ENCODE data around the gene SCRN1. TPM values are rescaled to one million over a fixed set of nuclear protein-coding genes. Genes with fewer than 3 reads are reported as not detected.

The SCRN1 gene
- total RNA-seq, 5 donors from 2014 or later (not counting 1 experiment from before 2014, with no cell fraction given), result 3.4 to 12.5 (median 5.7) TPM

DNA sequence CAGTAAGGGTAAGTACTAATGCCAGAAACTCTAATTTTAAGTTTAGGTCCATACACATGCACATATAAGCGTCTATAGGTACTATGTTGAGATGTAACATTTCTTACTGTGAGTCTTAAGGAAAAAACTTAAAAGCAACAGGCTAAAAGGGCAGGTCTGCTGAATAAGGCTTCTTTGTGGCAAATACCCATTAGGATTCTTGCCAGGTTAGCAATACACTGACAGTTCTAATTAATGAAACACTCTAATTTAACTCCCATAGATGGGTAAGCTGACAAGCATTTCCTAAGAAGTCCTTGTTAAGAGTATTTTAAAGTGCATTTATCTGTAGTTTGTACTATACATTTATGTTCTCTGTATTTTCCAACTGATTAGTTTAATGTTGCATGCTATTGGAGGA is 14.0 kb downstream of the SCRN1 start:
- Mint-ChIP-seq H3K27me3 (peaks cover under 1 to 19% of the 10 kb centered on the region in 2 donors), H3K36me3 (no peaks in the 10 kb centered on the region), H3K9me3 (no peaks in the 10 kb centered on the region), H3K4me3 (no peak overlapping the region), H3K27ac (no peak overlapping the region), H3K4me1 (peaks cover 0 to 2% (median 2%) of the 10 kb centered on the region in 3 donors)
- no peak for ATAC-seq (replicated peaks in 1 of 4)
- Histone ChIP-seq H3K4me3 (ENCODE audit: control insufficient read depth in 1 of 2, extremely low read depth in 1 of 2, low read length in 1 of 2) (no peak overlapping the region), H3K27ac (ENCODE audit: low read length) (no peak overlapping the region), H3K27me3 (replicated peaks in 1 of 2; ENCODE audit: control insufficient read depth in 2 of 2, extremely low read depth in 1 of 2, insufficient read depth in 2 of 2, low read length in 1 of 2) (peaks cover 0 to 4% of the 10 kb centered on the region in 2 experiments), H3K9me3 (no peaks in the 10 kb centered on the region), H3K4me1 (ENCODE audit: control insufficient read depth in 1 of 2, extremely low read depth in 1 of 2, insufficient read depth in 2 of 2, low read length in 2 of 2) (peaks cover 0 to 16% of the 10 kb centered on the region in 2 experiments), H3K36me3 (ENCODE audit: control insufficient read depth in 2 of 2, extremely low read depth in 1 of 2, insufficient read depth in 1 of 2, low read length in 1 of 2) (no peaks in the 10 kb centered on the region)
- POLR2A ChIA-PET, result no interaction called here
- no CpG with 5 or more reads among the region's 1 CpG for WGBS (ENCODE audit: insufficient coverage)
- CTCF ChIA-PET, result interaction anchor here in 1 of 2 donors (1.0 kb wide), 1 partner anchor 86 kb away, joined by 4 read pairs; no protein-coding TSS in a partner anchor
- DNase-seq, result no peak

DNA sequence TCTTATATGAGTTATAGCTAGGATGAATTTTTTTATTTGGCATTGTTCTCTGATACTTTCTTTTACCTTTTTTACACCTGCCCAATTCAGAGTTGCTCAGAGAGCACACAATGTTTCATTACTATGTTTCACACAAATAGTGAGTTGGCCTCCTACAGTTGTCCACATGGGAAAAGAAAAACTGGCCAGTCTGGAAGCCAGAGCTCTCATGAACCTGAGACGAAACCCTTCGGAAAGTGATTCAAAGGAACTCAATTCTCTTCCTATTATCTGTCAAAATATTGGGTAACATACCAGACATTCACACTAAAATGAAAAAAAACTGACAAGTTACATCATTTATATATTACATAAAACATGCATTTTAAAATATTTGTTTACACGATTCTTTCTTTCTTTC is 15.3 kb downstream of the SCRN1 start:
- Histone ChIP-seq H3K4me1 (ENCODE audit: control insufficient read depth in 1 of 2, extremely low read depth in 1 of 2, insufficient read depth in 2 of 2, low read length in 2 of 2) (peaks cover 2 to 19% of the 10 kb centered on the region in 2 experiments), H3K9me3 (no peaks in the 10 kb centered on the region), H3K27ac (ENCODE audit: low read length) (no peak overlapping the region), H3K36me3 (ENCODE audit: control insufficient read depth in 2 of 2, extremely low read depth in 1 of 2, insufficient read depth in 1 of 2, low read length in 1 of 2) (no peaks in the 10 kb centered on the region), H3K4me3 (ENCODE audit: control insufficient read depth in 1 of 2, extremely low read depth in 1 of 2, low read length in 1 of 2) (no peak overlapping the region), H3K27me3 (replicated peaks in 1 of 2; ENCODE audit: control insufficient read depth in 2 of 2, extremely low read depth in 1 of 2, insufficient read depth in 2 of 2, low read length in 1 of 2) (peaks cover 0 to 14% of the 10 kb centered on the region in 2 experiments)
- no CpG with 5 or more reads among the region's 3 CpGs for WGBS (ENCODE audit: insufficient coverage)
- no peak overlapping the region for H3K27ac Mint-ChIP-seq
- POLR2A ChIA-PET, result interaction anchor here in 1 of 2 donors (0.7 kb wide), 1 partner anchor 14 kb away, joined by 10 read pairs; no protein-coding TSS in a partner anchor
- CTCF ChIA-PET, result interaction anchor here in 1 of 2 donors (0.7 kb wide), 1 partner anchor 500 kb away, joined by 4 read pairs; no protein-coding TSS in a partner anchor
- H3K4me1 Mint-ChIP-seq, result peaks cover 8 to 15% (median 11%) of the 10 kb centered on the region in 3 donors
- DNase-seq, result no peak
- no peaks in the 10 kb centered on the region for H3K36me3 Mint-ChIP-seq
- H3K4me3 Mint-ChIP-seq, result no peak overlapping the region
- ATAC-seq (replicated peaks in 1 of 4), result no peak
- H3K27me3 Mint-ChIP-seq, result peaks cover 6 to 26% of the 10 kb centered on the region in 2 donors
- no peaks in the 10 kb centered on the region for H3K9me3 Mint-ChIP-seq

DNA sequence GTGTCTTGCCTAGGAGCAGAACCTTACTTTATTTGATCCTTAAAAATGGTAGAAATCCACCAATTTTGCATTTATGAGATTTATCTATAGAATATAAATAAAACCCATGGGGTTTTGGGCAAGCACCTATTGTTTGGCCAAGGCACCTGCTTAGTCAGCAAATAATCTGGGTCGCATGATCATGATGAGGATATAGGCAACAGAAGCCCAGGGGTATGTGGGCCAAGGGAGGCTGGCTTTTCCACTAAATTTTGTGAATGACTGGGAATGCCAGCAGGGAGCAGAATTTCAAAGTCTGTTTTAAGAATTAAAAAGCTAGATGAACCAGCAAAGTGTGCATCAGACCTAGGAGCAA is 17.3 kb downstream of the SCRN1 start:
- ChIA-PET POLR2A (interaction anchor here in 1 of 2 donors (0.6 kb wide), 1 partner anchor 1727 kb away, joined by 3 read pairs; no protein-coding TSS in a partner anchor), CTCF (interaction anchor here in 1 of 2 donors (0.6 kb wide), 1 partner anchor 40 kb away, joined by 4 read pairs; no protein-coding TSS in a partner anchor)
- Histone ChIP-seq H3K27ac (ENCODE audit: low read length) (no peak overlapping the region), H3K9me3 (no peaks in the 10 kb centered on the region), H3K27me3 (replicated peaks in 1 of 2; ENCODE audit: control insufficient read depth in 2 of 2, extremely low read depth in 1 of 2, insufficient read depth in 2 of 2, low read length in 1 of 2) (peaks cover 0 to 12% of the 10 kb centered on the region in 2 experiments), H3K36me3 (ENCODE audit: control insufficient read depth in 2 of 2, extremely low read depth in 1 of 2, insufficient read depth in 1 of 2, low read length in 1 of 2) (no peaks in the 10 kb centered on the region), H3K4me1 (ENCODE audit: control insufficient read depth in 1 of 2, extremely low read depth in 1 of 2, insufficient read depth in 2 of 2, low read length in 2 of 2) (peaks cover 2 to 17% of the 10 kb centered on the region in 2 experiments), H3K4me3 (ENCODE audit: control insufficient read depth in 1 of 2, extremely low read depth in 1 of 2, low read length in 1 of 2) (no peak overlapping the region)
- 100% methylated on average over 1 of the region's 1 CpG for WGBS (ENCODE audit: insufficient coverage)
- DNase-seq, result no peak
- H3K4me3 Mint-ChIP-seq, result no peak overlapping the region
- ATAC-seq (replicated peaks in 1 of 4), result no peak
- peaks cover 12 to 17% (median 16%) of the 10 kb centered on the region in 3 donors for H3K4me1 Mint-ChIP-seq
- no peaks in the 10 kb centered on the region for H3K36me3 Mint-ChIP-seq
- H3K27me3 Mint-ChIP-seq, result peaks cover 6 to 25% of the 10 kb centered on the region in 2 donors
- H3K27ac Mint-ChIP-seq, result no peak overlapping the region
- no peaks in the 10 kb centered on the region for H3K9me3 Mint-ChIP-seq

- POLR2A ChIA-PET, result interaction anchor here in 1 of 2 donors (0.6 kb wide), 1 partner anchor 1727 kb away, joined by 3 read pairs; no protein-coding TSS in a partner anchor
- Mint-ChIP-seq H3K27me3 (peaks cover 6 to 25% of the 10 kb centered on the region in 2 donors), H3K4me1 (peaks cover 12 to 17% (median 16%) of the 10 kb centered on the region in 3 donors), H3K4me3 (no peak overlapping the region), H3K36me3 (no peaks in the 10 kb centered on the region), H3K9me3 (no peaks in the 10 kb centered on the region), H3K27ac (no peak overlapping the region)
- Histone ChIP-seq H3K36me3 (ENCODE audit: control insufficient read depth in 2 of 2, extremely low read depth in 1 of 2, insufficient read depth in 1 of 2, low read length in 1 of 2) (no peaks in the 10 kb centered on the region), H3K27ac (ENCODE audit: low read length) (no peak overlapping the region), H3K9me3 (no peaks in the 10 kb centered on the region), H3K27me3 (replicated peaks in 1 of 2; ENCODE audit: control insufficient read depth in 2 of 2, extremely low read depth in 1 of 2, insufficient read depth in 2 of 2, low read length in 1 of 2) (peaks cover 0 to 13% of the 10 kb centered on the region in 2 experiments), H3K4me1 (ENCODE audit: control insufficient read depth in 1 of 2, extremely low read depth in 1 of 2, insufficient read depth in 2 of 2, low read length in 2 of 2) (peaks cover 2 to 13% of the 10 kb centered on the region in 2 experiments), H3K4me3 (ENCODE audit: control insufficient read depth in 1 of 2, extremely low read depth in 1 of 2, low read length in 1 of 2) (no peak overlapping the region)
- DNase-seq, result no peak
- CTCF ChIA-PET, result no interaction called here
- no peak for ATAC-seq (replicated peaks in 1 of 4)
- WGBS (ENCODE audit: insufficient coverage), result no CpG with 5 or more reads among the region's 5 CpGs
These were observed 17.9 kb downstream of the SCRN1 start for GRCh38 chr7:29971566-29972314.

DNA sequence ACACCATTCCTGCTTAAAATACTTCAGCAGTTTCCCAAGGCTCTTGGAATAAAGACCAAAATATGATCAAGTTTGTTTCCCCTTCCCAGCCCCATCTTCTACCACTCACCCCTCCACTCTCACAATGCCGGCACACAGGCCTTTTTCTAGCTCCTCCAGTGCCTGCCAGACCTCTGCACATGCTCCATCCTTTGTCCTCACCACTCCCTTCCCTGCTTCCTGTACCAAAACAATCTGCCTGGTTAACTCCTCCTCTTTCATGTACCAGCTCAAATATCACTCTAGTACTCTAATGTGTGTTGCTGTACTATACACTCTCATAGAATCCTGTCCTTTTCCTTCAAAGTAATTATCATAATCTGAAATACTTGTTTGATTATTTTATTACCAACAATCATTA is 19.4 kb downstream of the SCRN1 start:
- Mint-ChIP-seq H3K9me3 (no peaks in the 10 kb centered on the region), H3K36me3 (no peaks in the 10 kb centered on the region), H3K27me3 (peaks cover 14 to 32% of the 10 kb centered on the region in 2 donors), H3K4me3 (no peak overlapping the region), H3K4me1 (peaks cover 12 to 17% (median 16%) of the 10 kb centered on the region in 3 donors), H3K27ac (no peak overlapping the region)
- ChIA-PET POLR2A (no interaction called here), CTCF (interaction anchor here in 1 of 2 donors (1.0 kb wide), 1 partner anchor 93 kb away, joined by 3 read pairs; no protein-coding TSS in a partner anchor)
- H3K27ac ChIP-seq (ENCODE audit: low read length), result no peak overlapping the region
- H3K4me3 ChIP-seq (ENCODE audit: control insufficient read depth in 1 of 2, extremely low read depth in 1 of 2, low read length in 1 of 2), result no peak overlapping the region
- peaks cover 0 to 13% of the 10 kb centered on the region in 2 experiments for H3K27me3 ChIP-seq (replicated peaks in 1 of 2; ENCODE audit: control insufficient read depth in 2 of 2, extremely low read depth in 1 of 2, insufficient read depth in 2 of 2, low read length in 1 of 2)
- H3K9me3 ChIP-seq, result no peaks in the 10 kb centered on the region
- peaks cover 2 to 9% of the 10 kb centered on the region in 2 experiments for H3K4me1 ChIP-seq (ENCODE audit: control insufficient read depth in 1 of 2, extremely low read depth in 1 of 2, insufficient read depth in 2 of 2, low read length in 2 of 2)
- ATAC-seq (replicated peaks in 1 of 4) (no peak), DNase-seq (no peak)
- 91% methylated on average over 1 of the region's 1 CpG for WGBS (ENCODE audit: insufficient coverage)
- H3K36me3 ChIP-seq (ENCODE audit: control insufficient read depth in 2 of 2, extremely low read depth in 1 of 2, insufficient read depth in 1 of 2, low read length in 1 of 2), result no peaks in the 10 kb centered on the region

DNA sequence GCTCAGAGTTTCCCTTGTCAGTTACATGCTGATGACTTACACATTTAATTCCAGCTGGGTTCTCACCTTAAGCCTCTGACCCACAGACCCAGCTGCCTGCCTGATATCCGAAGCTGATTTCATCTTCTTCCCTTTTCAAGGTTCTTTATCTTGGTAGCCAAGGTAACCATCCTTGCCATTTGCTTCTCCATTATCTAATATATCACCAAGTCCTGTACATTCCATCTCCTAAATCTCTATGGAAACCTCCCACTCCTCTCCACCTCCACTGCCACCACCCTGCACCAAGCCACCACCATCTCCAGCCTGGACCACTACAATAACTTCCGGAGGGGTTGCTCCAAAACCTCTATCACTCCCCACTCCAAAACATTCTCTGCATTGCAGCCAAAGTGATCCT is 19.9 kb downstream of the SCRN1 start:
- Mint-ChIP-seq H3K27me3 (peaks cover 14 to 33% of the 10 kb centered on the region in 2 donors), H3K4me3 (no peak overlapping the region), H3K9me3 (no peaks in the 10 kb centered on the region), H3K4me1 (peaks cover 12 to 17% (median 16%) of the 10 kb centered on the region in 3 donors), H3K27ac (no peak overlapping the region), H3K36me3 (no peaks in the 10 kb centered on the region)
- Histone ChIP-seq H3K27ac (ENCODE audit: low read length) (no peak overlapping the region), H3K4me1 (ENCODE audit: control insufficient read depth in 1 of 2, extremely low read depth in 1 of 2, insufficient read depth in 2 of 2, low read length in 2 of 2) (peaks cover 2 to 9% of the 10 kb centered on the region in 2 experiments), H3K27me3 (replicated peaks in 1 of 2; ENCODE audit: control insufficient read depth in 2 of 2, extremely low read depth in 1 of 2, insufficient read depth in 2 of 2, low read length in 1 of 2) (peaks cover 0 to 13% of the 10 kb centered on the region in 2 experiments), H3K4me3 (ENCODE audit: control insufficient read depth in 1 of 2, extremely low read depth in 1 of 2, low read length in 1 of 2) (no peak overlapping the region), H3K36me3 (ENCODE audit: control insufficient read depth in 2 of 2, extremely low read depth in 1 of 2, insufficient read depth in 1 of 2, low read length in 1 of 2) (no peaks in the 10 kb centered on the region), H3K9me3 (no peaks in the 10 kb centered on the region)
- WGBS (ENCODE audit: insufficient coverage), result 76% methylated on average over 2 of the region's 2 CpGs
- CTCF ChIA-PET, result no interaction called here
- no peak for DNase-seq
- POLR2A ChIA-PET, result no interaction called here
- ATAC-seq (replicated peaks in 1 of 4), result no peak

Measured in T-cell (primary cell).